Measurements from ENCODE around the gene TMEM44.
A peak's percentile ranks its signal among the peaks of the same experiment; 100 is the strongest.
"Not testable (repeated sequence)": the region's sequence is repeated elsewhere in the genome, so short reads cannot be mapped to it uniquely, and the experiment has no call there.

TMEM44 gene

DNA sequence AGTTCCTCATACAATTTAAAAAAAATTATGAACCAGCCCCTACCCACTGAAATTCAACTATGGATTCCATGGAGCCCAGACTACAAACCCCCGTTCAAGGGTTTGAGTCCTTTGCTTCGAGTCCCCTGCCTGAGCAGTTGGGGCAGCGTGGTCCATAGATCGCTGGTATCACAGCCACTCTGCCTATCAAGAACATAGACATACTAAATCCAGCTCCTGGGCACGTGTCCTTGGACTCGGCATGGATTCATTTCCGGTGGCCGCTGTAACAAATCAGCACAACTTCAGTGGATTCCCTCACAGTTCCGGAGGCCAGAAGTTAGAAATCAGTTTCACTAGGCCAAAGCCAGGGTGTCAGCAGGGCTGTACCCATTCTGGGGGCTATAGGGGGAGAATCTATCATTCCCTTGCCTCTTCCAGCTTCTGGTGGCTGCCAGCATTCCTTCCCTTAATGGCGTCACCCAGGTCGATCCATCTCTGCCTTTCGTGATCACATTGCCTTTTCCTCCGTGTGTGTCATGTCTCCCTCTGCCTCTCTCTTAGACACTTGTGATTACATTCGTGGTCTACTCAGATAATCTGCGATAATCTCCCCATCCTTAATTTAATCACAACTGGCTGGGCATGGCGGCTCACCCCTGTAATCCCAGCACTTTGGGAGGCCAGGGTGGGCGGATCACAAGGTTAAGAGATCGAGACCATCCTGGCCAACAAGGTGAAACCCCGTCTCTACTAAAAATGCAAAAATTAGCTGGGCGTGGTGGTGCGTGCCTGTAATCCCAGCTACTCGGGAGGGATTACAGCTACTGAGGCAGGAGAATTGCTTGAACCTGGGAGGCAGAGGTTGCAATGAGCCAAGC is 4.6 kb upstream of the TMEM44 start:
- TF ChIP-seq, protein P1, sequence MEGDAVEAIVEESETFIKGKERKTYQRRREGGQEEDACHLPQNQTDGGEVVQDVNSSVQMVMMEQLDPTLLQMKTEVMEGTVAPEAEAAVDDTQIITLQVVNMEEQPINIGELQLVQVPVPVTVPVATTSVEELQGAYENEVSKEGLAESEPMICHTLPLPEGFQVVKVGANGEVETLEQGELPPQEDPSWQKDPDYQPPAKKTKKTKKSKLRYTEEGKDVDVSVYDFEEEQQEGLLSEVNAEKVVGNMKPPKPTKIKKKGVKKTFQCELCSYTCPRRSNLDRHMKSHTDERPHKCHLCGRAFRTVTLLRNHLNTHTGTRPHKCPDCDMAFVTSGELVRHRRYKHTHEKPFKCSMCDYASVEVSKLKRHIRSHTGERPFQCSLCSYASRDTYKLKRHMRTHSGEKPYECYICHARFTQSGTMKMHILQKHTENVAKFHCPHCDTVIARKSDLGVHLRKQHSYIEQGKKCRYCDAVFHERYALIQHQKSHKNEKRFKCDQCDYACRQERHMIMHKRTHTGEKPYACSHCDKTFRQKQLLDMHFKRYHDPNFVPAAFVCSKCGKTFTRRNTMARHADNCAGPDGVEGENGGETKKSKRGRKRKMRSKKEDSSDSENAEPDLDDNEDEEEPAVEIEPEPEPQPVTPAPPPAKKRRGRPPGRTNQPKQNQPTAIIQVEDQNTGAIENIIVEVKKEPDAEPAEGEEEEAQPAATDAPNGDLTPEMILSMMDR (IDR thresholded peaks at IDR 0.05; ENCODE audit: low read depth, low read length, missing control alignments) = no peak
- in situ Hi-C loops (cut with HindIII; ENCODE audit: low sequenced_read_pairs) = no loop called here

GRCh38 chr3:194637066-194637465 is 3.8 kb upstream of the TMEM44 start:
- no peak overlapping the region for H3K4me3 ChIP-seq (ENCODE audit: low read depth, low read length)

More for the DNA sequence above, 4.6 kb upstream of the TMEM44 start:
- no peak for DNase-seq (ENCODE audit: low read depth)
- no peak overlapping the region for H3K4me3 ChIP-seq (ENCODE audit: low read depth, low read length)

GRCh38 chr3:194632809-194633348 is 340 bp downstream of the TMEM44 start:
- TF ChIP-seq, protein P1 (IDR thresholded peaks at IDR 0.05; ENCODE audit: low read depth, low read length, missing control alignments) = no peak
- in situ Hi-C loops (cut with HindIII; ENCODE audit: low sequenced_read_pairs) = no loop called here
- DNase-seq (ENCODE audit: low read depth) = no peak
- peak overlapping the region; percentile 72 for H3K4me3 ChIP-seq (ENCODE audit: low read depth, low read length)

More at GRCh38 chr3:194637066-194637465, 3.8 kb upstream of the TMEM44 start:
- in situ Hi-C loops (cut with HindIII; ENCODE audit: low sequenced_read_pairs) = no loop called here
- TF ChIP-seq, protein P1 (IDR thresholded peaks at IDR 0.05; ENCODE audit: low read depth, low read length, missing control alignments) = no peak
- DNase-seq (ENCODE audit: low read depth) = no peak

GRCh38 chr3:194632226-194632808 is 902 bp downstream of the TMEM44 start:
- no peak for DNase-seq (ENCODE audit: low read depth)
- TF ChIP-seq, protein P1 (IDR thresholded peaks at IDR 0.05; ENCODE audit: low read depth, low read length, missing control alignments) = no peak

DNA sequence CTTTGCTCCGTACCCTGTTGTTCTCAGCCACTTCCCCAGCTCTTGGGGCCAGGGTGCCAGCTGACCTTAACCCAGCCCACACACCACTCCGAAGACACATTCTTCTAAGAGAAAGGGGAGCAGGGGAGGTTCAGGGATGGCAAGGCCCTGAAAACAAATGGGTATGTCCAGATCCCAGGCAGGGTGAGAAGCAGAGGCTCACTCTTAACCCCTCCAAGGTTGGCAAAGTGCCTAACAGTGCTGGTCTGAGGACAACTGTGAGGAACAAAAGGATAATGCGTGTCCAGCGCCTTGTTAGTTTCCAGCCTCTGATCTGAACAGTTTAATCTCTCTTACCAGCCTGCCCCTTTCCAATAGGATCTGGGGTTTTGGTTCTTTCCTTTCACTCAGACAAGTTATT is 1.5 kb downstream of the TMEM44 start:
- TF ChIP-seq, protein P1 (IDR thresholded peaks at IDR 0.05; ENCODE audit: low read depth, low read length, missing control alignments) = no peak
- in situ Hi-C loops (cut with HindIII; ENCODE audit: low sequenced_read_pairs) = no loop called here

More at GRCh38 chr3:194632226-194632808, 902 bp downstream of the TMEM44 start:
- H3K4me3 ChIP-seq (ENCODE audit: low read depth, low read length) = peak overlapping the region; percentile 72
- in situ Hi-C loops (cut with HindIII; ENCODE audit: low sequenced_read_pairs) = no loop called here

GRCh38 chr3:194630681-194631080 is 2.5 kb downstream of the TMEM44 start:
- DNase-seq (ENCODE audit: low read depth); H3K4me3 ChIP-seq (ENCODE audit: low read depth, low read length); in situ Hi-C loops (cut with HindIII; ENCODE audit: low sequenced_read_pairs): not testable (repeated sequence)

More for the DNA sequence above, 1.5 kb downstream of the TMEM44 start:
- no peak overlapping the region for H3K4me3 ChIP-seq (ENCODE audit: low read depth, low read length)
- DNase-seq (ENCODE audit: low read depth) = no peak

Measured in astrocyte of the cerebellum (primary cell).